ENCODE data around the gene AMOTL1. TPM values are rescaled to one million over a fixed set of nuclear protein-coding genes. Genes with fewer than 3 reads are reported as not detected.

Gene AMOTL1
- total and polyA plus RNA-seq, 11 donors, result 6.2 to 76.0 (median 50.9) TPM

GRCh38 chr11:94826415-94826814, 58.3 kb downstream of the AMOTL1 start:
- WGBS, 4 donors, result 83 to 89% (median 88%) methylated on average over 7 of the region's 7 CpGs
- intact Hi-C loops (cut with DNase I), result loop anchor here in 2 of 10 donors (5.0 to 10.0 kb wide), 2 partner anchors 51 to 58 kb away; no protein-coding TSS in a partner anchor
- ATAC-seq (no peak), DNase-seq (no peak)
- Histone ChIP-seq H3K9me3 (no peaks in the 10 kb centered on the region), H3K27me3 (no peaks in the 10 kb centered on the region), H3K4me1 (peaks cover 0 to 16% (median 0%) of the 10 kb centered on the region in 12 donors), H3K4me3 (no peak overlapping the region), H3K36me3 (peaks cover 0 to 99% (median 60%) of the 10 kb centered on the region in 9 donors), H3K27ac (no peak overlapping the region)
- TF ChIP-seq CTCF (IDR thresholded peaks at IDR 0.05) (no peak), POLR2A (IDR thresholded peaks at IDR 0.05) (no peak)

GRCh38 chr11:94828088-94828487, 59.9 kb downstream of the AMOTL1 start:
- peaks cover 0 to 99% (median 62%) of the 10 kb centered on the region in 9 donors for H3K36me3 ChIP-seq
- H3K4me3 ChIP-seq, result no peak overlapping the region
- H3K9me3 ChIP-seq, result no peaks in the 10 kb centered on the region
- intact Hi-C loops (cut with DNase I), result loop anchor here in 2 of 10 donors (5.0 to 10.0 kb wide), 2 partner anchors 49 to 57 kb away; no protein-coding TSS in a partner anchor
- no peaks in the 10 kb centered on the region for H3K27me3 ChIP-seq
- ATAC-seq, result no peak
- TF ChIP-seq CTCF (IDR thresholded peaks at IDR 0.05) (no peak), POLR2A (IDR thresholded peaks at IDR 0.05) (no peak)
- H3K27ac ChIP-seq, result no peak overlapping the region
- H3K4me1 ChIP-seq, result peaks cover 0 to 16% (median 0%) of the 10 kb centered on the region in 12 donors
- no peak for DNase-seq

- Histone ChIP-seq H3K4me3 (no peak overlapping the region), H3K27me3 (no peaks in the 10 kb centered on the region), H3K27ac (no peak overlapping the region), H3K9me3 (no peaks in the 10 kb centered on the region), H3K4me1 (peaks cover 0 to 13% (median 4%) of the 10 kb centered on the region in 12 donors), H3K36me3 (peaks cover 0 to 87% (median 50%) of the 10 kb centered on the region in 9 donors)
- no peak for DNase-seq
- WGBS, 4 donors, result 77 to 90% (median 81%) methylated on average over 5 of the region's 5 CpGs
- TF ChIP-seq CTCF (IDR thresholded peaks at IDR 0.05) (no peak), POLR2A (IDR thresholded peaks at IDR 0.05) (no peak)
- no peak for ATAC-seq
- intact Hi-C loops (cut with DNase I), result no loop called here
Measured at GRCh38 chr11:94830722-94831510, 62.8 kb downstream of the AMOTL1 start.

GRCh38 chr11:94831529-94831928, 63.4 kb downstream of the AMOTL1 start:
- H3K36me3 ChIP-seq, result peaks cover 0 to 85% (median 48%) of the 10 kb centered on the region in 9 donors
- no peak overlapping the region for H3K27ac ChIP-seq
- intact Hi-C loops (cut with DNase I), result no loop called here
- TF ChIP-seq POLR2A (IDR thresholded peaks at IDR 0.05), result no peak
- TF ChIP-seq CTCF (IDR thresholded peaks at IDR 0.05), result no peak
- no peaks in the 10 kb centered on the region for H3K9me3 ChIP-seq
- ATAC-seq, result no peak
- H3K27me3 ChIP-seq, result no peaks in the 10 kb centered on the region
- H3K4me3 ChIP-seq, result no peak overlapping the region
- 72 to 87% (median 78%) methylated on average over 3 of the region's 3 CpGs for WGBS, 4 donors
- DNase-seq, result no peak
- H3K4me1 ChIP-seq, result peaks cover 0 to 13% (median 4%) of the 10 kb centered on the region in 12 donors
